ENCODE measurements around the gene ERICH6.

ERICH6 gene

GRCh38 chr3:150703756-150704344 lies at the start of gene ERICH6:
Gene ERICH6 (minus strand): TSS chr3:150703920. CDS start chr3:150703898, 22 bp downstream.
- DNase-seq (ENCODE audit: low read depth in 2 of 2): peak; percentile 60 to 78

- DNase-seq (ENCODE audit: low read depth in 2 of 2): no peak
These were observed 48.1 kb upstream of the ERICH6 start for GRCh38 chr3:150751781-150752263.

GRCh38 chr3:150749255-150749654 lies 45.5 kb upstream of the ERICH6 start:
- DNase-seq (ENCODE audit: low read depth in 2 of 2): no peak

GRCh38 chr3:150748684-150749047 lies 44.9 kb upstream of the ERICH6 start:
- DNase-seq (ENCODE audit: low read depth in 2 of 2): no peak

GRCh38 chr3:150747886-150748683 lies 44.4 kb upstream of the ERICH6 start:
- no peak for DNase-seq (ENCODE audit: low read depth in 2 of 2)

GRCh38 chr3:150746791-150747590 lies 43.3 kb upstream of the ERICH6 start:
- DNase-seq (ENCODE audit: low read depth in 2 of 2): no peak

GRCh38 chr3:150745832-150746231 lies 42.1 kb upstream of the ERICH6 start:
- no peak for DNase-seq (ENCODE audit: low read depth in 2 of 2)

- no peak for DNase-seq (ENCODE audit: low read depth in 2 of 2)
These were observed 41.1 kb upstream of the ERICH6 start for GRCh38 chr3:150744919-150745211.

GRCh38 chr3:150744041-150744918 lies 40.6 kb upstream of the ERICH6 start:
- DNase-seq (ENCODE audit: low read depth in 2 of 2): no peak

- no peak for DNase-seq (ENCODE audit: low read depth in 2 of 2)
These were observed 39.8 kb upstream of the ERICH6 start for GRCh38 chr3:150743508-150743907.

GRCh38 chr3:150742679-150743078 lies 39.0 kb upstream of the ERICH6 start:
- DNase-seq (ENCODE audit: low read depth in 2 of 2): no peak

GRCh38 chr3:150742141-150742523 lies 38.4 kb upstream of the ERICH6 start:
- no peak for DNase-seq (ENCODE audit: low read depth in 2 of 2)

GRCh38 chr3:150741497-150742140 lies 37.9 kb upstream of the ERICH6 start:
- DNase-seq (ENCODE audit: low read depth in 2 of 2): no peak

- DNase-seq (ENCODE audit: low read depth in 2 of 2): peak in 1 of 2 experiments; percentile 33
These were observed 37.2 kb upstream of the ERICH6 start for GRCh38 chr3:150740733-150741496.

GRCh38 chr3:150739877-150740645 lies 36.3 kb upstream of the ERICH6 start:
- no peak for DNase-seq (ENCODE audit: low read depth in 2 of 2)

GRCh38 chr3:150739200-150739863 lies 35.6 kb upstream of the ERICH6 start:
- no peak for DNase-seq (ENCODE audit: low read depth in 2 of 2)

GRCh38 chr3:150738688-150739087 lies 35.0 kb upstream of the ERICH6 start:
- no peak for DNase-seq (ENCODE audit: low read depth in 2 of 2)

GRCh38 chr3:150737874-150738679 lies 34.4 kb upstream of the ERICH6 start:
- DNase-seq (ENCODE audit: low read depth in 2 of 2): peak; percentile 28 to 42

All from stimulated activated CD4-positive, alpha-beta T cell treated with anti-CD3 and anti-CD28 coated beads, Interleukin-12 subunit alpha, Interleukin-12 subunit beta, amount 100 ng/mL, for 24 hours (primary cell).